Measurements from ENCODE around the gene AOPEP.

- no peak for TF ChIP-seq CTCF (IDR thresholded peaks at IDR 0.05)
- TF ChIP-seq EP300 (IDR thresholded peaks at IDR 0.05; ENCODE audit: borderline replicate concordance in 1 of 2, low read depth in 1 of 2, low read length in 1 of 2): no peak
- TF ChIP-seq RXRA (IDR thresholded peaks at IDR 0.05; ENCODE audit: borderline replicate concordance, low read depth): no peak
- TF ChIP-seq CHD2 (IDR thresholded peaks at IDR 0.05; ENCODE audit: low read length, partially characterized antibody): no peak
- TF ChIP-seq MEF2A (IDR thresholded peaks at IDR 0.05; ENCODE audit: borderline replicate concordance, low read depth): no peak
Measured at GRCh38 chr9:95030344-95030743, 303.8 kb downstream of the AOPEP start.
